OCI-LY3 (cell line): ENCODE measurements around the gene CMTR2.

Source experiments
- CTCF ChIP-seq: fragments of 200-600, 300-600 bp; sonication (generic); IDR thresholded peaks from 2 replicates; pipeline ENCODE4 v1.5.1; 2014; ENCODE audit warnings: antibody characterized with exemption, low read length, low read depth
- EZH2phosphoT487 ChIP-seq: fragments of 200-600 bp; shearing (Covaris generic); IDR thresholded peaks from 2 replicates; pipeline ENCODE4 v1.6.1; 2018; ENCODE audit warnings: antibody characterized with exemption, mixed run types, low read depth

- TF ChIP-seq CTCF: no peak
- TF ChIP-seq EZH2phosphoT487: no peak
These were observed 12.4 kb downstream of the CMTR2 start for GRCh38 chr16:71276589-71277334.
